ENCODE measurements around the gene LDAH. TPM values are rescaled to one million over a fixed set of nuclear protein-coding genes. Genes with fewer than 3 reads are reported as not detected.
A peak's percentile ranks its signal among the peaks of the same experiment; 100 is the strongest.

Gene LDAH
- total and polyA plus RNA-seq, 10 of the 15 experiments (the other 5 are each of a cell fraction or from before 2014, with no cell fraction given): 17.9 to 44.7 (median 30.0) TPM

- SMC1A ChIA-PET (ENCODE audit: uncharacterized antibody, unreplicated experiment): interaction anchor here (0.8 to 3.3 kb wide), 3 partner anchors 125 to 328 kb away, joined by 3 to 22 read pairs (median 12); partner anchors contain the start of gene RHOB
- CTCF ChIA-PET: interaction anchor here (0.8 to 5.0 kb wide), 12 partner anchors 8 to 271 kb away, joined by 4 to 44 read pairs (median 12); partner anchors contain the start of gene RHOB
- in situ Hi-C loops (cut with MboI) (loop anchor here (25.0 kb wide), 1 partner anchor 462 kb away; the partner anchor contains the start of gene TDRD15), intact Hi-C loops (cut with micrococcal nuclease; ENCODE audit: unreplicated experiment) (no loop called here)
- no peak overlapping the region for H3K9ac ChIP-seq (ENCODE audit: control insufficient read depth, insufficient read depth, low read length)
- H4K20me1 ChIP-seq (ENCODE audit: control insufficient read depth, insufficient read depth): no peaks in the 10 kb centered on the region
- POLR2A ChIA-PET: interaction anchor here (0.6 to 1.6 kb wide), 4 partner anchors 18 to 203 kb away, joined by 3 to 6 read pairs (median 3); partner anchors contain the start of gene RHOB
- no peaks in the 10 kb centered on the region for H3K9me3 ChIP-seq (replicated peaks; ENCODE audit: control insufficient read depth, insufficient read depth, low read length)
- H3K27ac ChIP-seq (ENCODE audit: control insufficient read depth, insufficient read depth): no peak overlapping the region
- no peaks in the 10 kb centered on the region for H3K79me2 ChIP-seq (ENCODE audit: control insufficient read depth, insufficient read depth, low read length)
- DNase-seq (ENCODE audit: low read depth, low spot score) (no peak), ATAC-seq (no peak), FAIRE-seq (no peak)
- no TSS peak for BruUV-seq (replicated peaks)
- 0 out of 4 replicates have a peak, but pooled peaks cover 0 to 1% of the 10 kb centered on the region in 2 experiments for H3K27me3 ChIP-seq (replicated peaks in 1 of 2; ENCODE audit: control insufficient read depth in 2 of 2, insufficient read depth in 2 of 2, low read length in 1 of 2)
- WGBS (ENCODE audit: insufficient coverage, insufficient replicate concordance, low lambda C conversion rate, missing lambda C conversion rate): 84% methylated on average over 7 of the region's 7 CpGs
- H2AFZ ChIP-seq (ENCODE audit: control insufficient read depth, low read depth, low read length): no peak overlapping the region
- peaks cover 0 to under 1% of the 10 kb centered on the region in 2 experiments; a peak in 1 of 4 replicates for H3K36me3 ChIP-seq (ENCODE audit: control insufficient read depth in 2 of 2, insufficient read depth in 2 of 2, low read length in 1 of 2)
- RAD21 ChIA-PET (ENCODE audit: unreplicated experiment): interaction anchor here (0.6 to 3.3 kb wide), 8 partner anchors 8 to 227 kb away, joined by 3 to 21 read pairs (median 6); no protein-coding TSS in a partner anchor
- H3K4me2 ChIP-seq (ENCODE audit: control insufficient read depth, insufficient read depth): peak overlapping the region; percentile 98
- TF ChIP-seq PKNOX1 (IDR thresholded peaks at IDR 0.05) (no peak), NFYA (IDR thresholded peaks at IDR 0.05; ENCODE audit: borderline replicate concordance, low read depth, low read length) (no peak), ZNF24 (IDR thresholded peaks at IDR 0.05) (no peak), ZNF217 (IDR thresholded peaks at IDR 0.05) (no peak), FOXM1 (IDR thresholded peaks at IDR 0.05; ENCODE audit: low read depth, low read length) (no peak), IRF4 (IDR thresholded peaks at IDR 0.05; ENCODE audit: low read depth, low read length) (no peak), GATAD2B (conservative IDR thresholded peaks at IDR 0.05; ENCODE audit: low read depth) (no peak), NR2C1 (IDR thresholded peaks at IDR 0.05) (no peak), NR2C2 (IDR thresholded peaks at IDR 0.05; ENCODE audit: borderline replicate concordance, control insufficient read depth, insufficient read length, low read depth) (no peak), POLR2AphosphoS2 (IDR thresholded peaks at IDR 0.05; ENCODE audit: low read depth, low read length) (no peak), BCL11A (IDR thresholded peaks at IDR 0.05; ENCODE audit: low read depth, low read length) (no peak)
- peaks cover 4% of the 10 kb centered on the region for H3K4me1 ChIP-seq (ENCODE audit: control insufficient read depth, insufficient read depth, low read length)
- H3K4me3 ChIP-seq: peak overlapping the region; percentile 96
These were observed 172.9 kb downstream of the LDAH start for GRCh38 chr2:20649976-20650375.

All from GM12878 (cell line).